Measurements from ENCODE around the gene CIB4.

The CIB4 gene

GRCh38 chr2:26558271-26559043, 82.7 kb downstream of the CIB4 start:
- DNase-seq (ENCODE audit: low spot score), result no peak
- TF ChIP-seq, protein P1, sequence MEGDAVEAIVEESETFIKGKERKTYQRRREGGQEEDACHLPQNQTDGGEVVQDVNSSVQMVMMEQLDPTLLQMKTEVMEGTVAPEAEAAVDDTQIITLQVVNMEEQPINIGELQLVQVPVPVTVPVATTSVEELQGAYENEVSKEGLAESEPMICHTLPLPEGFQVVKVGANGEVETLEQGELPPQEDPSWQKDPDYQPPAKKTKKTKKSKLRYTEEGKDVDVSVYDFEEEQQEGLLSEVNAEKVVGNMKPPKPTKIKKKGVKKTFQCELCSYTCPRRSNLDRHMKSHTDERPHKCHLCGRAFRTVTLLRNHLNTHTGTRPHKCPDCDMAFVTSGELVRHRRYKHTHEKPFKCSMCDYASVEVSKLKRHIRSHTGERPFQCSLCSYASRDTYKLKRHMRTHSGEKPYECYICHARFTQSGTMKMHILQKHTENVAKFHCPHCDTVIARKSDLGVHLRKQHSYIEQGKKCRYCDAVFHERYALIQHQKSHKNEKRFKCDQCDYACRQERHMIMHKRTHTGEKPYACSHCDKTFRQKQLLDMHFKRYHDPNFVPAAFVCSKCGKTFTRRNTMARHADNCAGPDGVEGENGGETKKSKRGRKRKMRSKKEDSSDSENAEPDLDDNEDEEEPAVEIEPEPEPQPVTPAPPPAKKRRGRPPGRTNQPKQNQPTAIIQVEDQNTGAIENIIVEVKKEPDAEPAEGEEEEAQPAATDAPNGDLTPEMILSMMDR (IDR thresholded peaks at IDR 0.05; ENCODE audit: extremely low read depth, missing control alignments), result no peak

DNA sequence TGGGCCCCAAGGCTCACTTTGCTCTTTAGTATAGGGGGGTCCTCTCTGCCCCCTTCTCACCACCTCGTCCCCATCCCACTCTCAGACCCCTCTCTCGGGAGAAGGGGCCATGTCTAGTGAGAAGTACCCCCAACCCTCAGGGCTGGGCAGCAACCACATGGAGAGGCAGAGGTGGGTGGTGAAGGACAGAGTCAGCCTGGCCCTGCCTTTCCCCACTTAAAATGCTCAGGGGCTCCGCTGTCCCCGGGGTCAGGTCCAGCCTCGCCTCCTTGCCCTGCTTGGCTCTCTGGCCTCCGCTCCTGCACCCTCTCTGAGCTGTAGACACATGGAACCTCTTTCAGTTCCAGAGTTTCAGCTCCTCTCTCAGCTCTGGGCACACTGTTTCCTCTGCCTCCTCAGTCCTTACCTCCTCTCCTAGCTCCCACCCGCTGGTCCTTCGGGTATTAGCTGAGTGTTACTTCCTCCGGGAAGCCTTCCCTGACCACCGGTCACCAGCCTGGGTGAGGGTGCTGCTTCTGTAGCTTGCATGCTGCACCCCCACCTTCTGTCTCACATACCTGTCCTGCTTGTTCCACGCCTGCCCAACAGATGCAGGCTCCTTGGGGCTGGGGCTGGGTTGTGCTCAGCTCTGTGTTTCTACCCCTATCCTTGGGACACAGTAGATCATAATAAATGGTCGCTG, 83.8 kb downstream of the CIB4 start:
- DNase-seq (ENCODE audit: low spot score), result no peak
- TF ChIP-seq, protein P1 (IDR thresholded peaks at IDR 0.05; ENCODE audit: extremely low read depth, missing control alignments), result no peak

DNA sequence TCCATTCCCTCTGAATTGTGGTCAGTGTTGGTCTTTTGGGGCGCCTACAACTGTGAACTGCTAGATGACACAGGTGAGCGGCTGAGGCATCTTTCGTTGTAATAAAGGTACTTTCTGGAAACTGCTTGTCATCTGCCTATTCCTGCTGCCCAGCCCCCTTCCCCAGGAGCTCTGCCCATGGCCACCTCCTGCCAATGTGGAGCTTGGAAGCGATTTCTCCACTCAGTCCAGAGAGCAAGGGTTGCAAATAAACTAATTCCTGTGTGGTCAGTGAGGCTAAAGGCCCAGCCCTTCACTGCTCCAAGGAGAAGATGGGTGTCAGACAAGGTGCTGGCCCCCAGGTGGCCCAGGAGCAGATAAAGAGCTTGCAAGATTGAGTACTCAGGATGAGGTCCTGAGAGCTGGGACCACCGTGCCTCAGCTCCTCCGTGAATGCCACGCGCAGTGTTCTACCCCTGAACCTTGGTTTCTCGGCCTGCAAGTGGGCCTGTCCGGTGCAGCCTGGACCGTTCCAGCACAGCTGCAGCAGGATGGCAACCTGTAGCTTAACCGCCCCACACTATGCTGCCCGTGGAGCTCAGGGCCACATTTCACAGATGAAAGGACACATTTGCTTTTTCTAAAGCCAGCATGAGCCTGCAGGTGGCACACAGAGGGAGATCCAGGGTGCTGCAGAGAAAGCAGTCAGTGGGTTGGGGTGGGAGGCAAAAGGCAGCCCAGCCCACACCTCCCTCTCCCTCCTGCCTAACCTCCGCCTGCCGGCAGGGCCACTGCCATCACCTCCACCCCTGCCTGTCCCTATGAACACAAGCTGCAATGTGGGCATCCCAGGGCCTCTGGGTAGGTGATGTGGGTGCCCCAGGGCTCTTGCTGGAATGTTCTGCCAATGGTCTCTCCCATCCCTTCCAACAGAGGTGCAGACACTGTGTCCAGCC, 84.6 kb downstream of the CIB4 start:
- no peak for DNase-seq (ENCODE audit: low spot score)
- TF ChIP-seq, protein P1 (IDR thresholded peaks at IDR 0.05; ENCODE audit: extremely low read depth, missing control alignments), result no peak

- no peak for DNase-seq (ENCODE audit: low spot score)
- TF ChIP-seq, protein P1 (IDR thresholded peaks at IDR 0.05; ENCODE audit: extremely low read depth, missing control alignments), result no peak
Observed at GRCh38 chr2:26555246-26556133, 85.7 kb downstream of the CIB4 start.

- TF ChIP-seq, protein P1 (IDR thresholded peaks at IDR 0.05; ENCODE audit: extremely low read depth, missing control alignments), result no peak
- no peak for DNase-seq (ENCODE audit: low spot score)
Observed at GRCh38 chr2:26552641-26553374, 88.4 kb downstream of the CIB4 start.

All from GM20000 (cell line).